Adipocyte (in vitro differentiated cells): ENCODE measurements around the gene DAD1.
"Not testable (repeated sequence)": the region's sequence is repeated elsewhere in the genome, so short reads cannot be mapped to it uniquely, and the experiment has no call there.

Experiments used
- DNase-seq: peaks from one replicate; pipeline ENCODE4 v3.0.0-alpha.2; 2015; ENCODE audit warnings: low read depth
- H3K27me3 ChIP-seq: replicated peaks from 2 replicates; pipeline ENCODE4 v1.7.0; 2013; ENCODE audit warnings: mild to moderate bottlenecking, low read length, moderate library complexity; ENCODE audit not compliant: control insufficient read depth, insufficient read depth
- H3K36me3 ChIP-seq: 2 replicates; pipeline ENCODE4 v1.7.0; 2013; ENCODE audit warnings: low read length, mild to moderate bottlenecking, moderate library complexity; ENCODE audit not compliant: control insufficient read depth, insufficient read depth, severe bottlenecking
- H3K4me1 ChIP-seq: 2 replicates; pipeline ENCODE4 v1.7.0; 2013; ENCODE audit warnings: mild to moderate bottlenecking, low read length, moderate library complexity; ENCODE audit not compliant: control insufficient read depth, insufficient read depth
- H3K4me3 ChIP-seq: 2 replicates; pipeline ENCODE4 v1.7.0; 2013; ENCODE audit warnings: mild to moderate bottlenecking, low read length, moderate library complexity
- H3K9ac ChIP-seq: 2 replicates; pipeline ENCODE4 v1.7.0; 2013; ENCODE audit warnings: mild to moderate bottlenecking, low read length, moderate library complexity
- H3K9me3 ChIP-seq: 2 replicates; pipeline ENCODE4 v1.7.0; 2013; ENCODE audit warnings: mild to moderate bottlenecking, low read length, moderate library complexity; ENCODE audit not compliant: control insufficient read depth

DAD1 gene

GRCh38 chr14:22549324-22549962 lies 39.6 kb downstream of the DAD1 start:
- Histone ChIP-seq H3K27me3 (no peaks in the 10 kb centered on the region), H3K36me3 (no peaks in the 10 kb centered on the region), H3K9ac (no peak overlapping the region), H3K9me3 (no peaks in the 10 kb centered on the region), H3K4me1 (peaks cover 12% of the 10 kb centered on the region), H3K4me3 (no peak overlapping the region)
- DNase-seq = no peak

GRCh38 chr14:22547948-22548750 lies 40.9 kb downstream of the DAD1 start:
- Histone ChIP-seq H3K4me1 (peaks cover 12% of the 10 kb centered on the region), H3K27me3 (no peaks in the 10 kb centered on the region), H3K4me3 (no peak overlapping the region), H3K9ac (no peak overlapping the region), H3K36me3 (no peaks in the 10 kb centered on the region), H3K9me3 (no peaks in the 10 kb centered on the region)
- DNase-seq = no peak

GRCh38 chr14:22547313-22547947 lies 41.6 kb downstream of the DAD1 start:
- no peaks in the 10 kb centered on the region for H3K27me3 ChIP-seq
- H3K36me3 ChIP-seq = no peaks in the 10 kb centered on the region
- DNase-seq = no peak
- no peak overlapping the region for H3K4me3 ChIP-seq
- H3K9me3 ChIP-seq = no peaks in the 10 kb centered on the region
- no peak overlapping the region for H3K9ac ChIP-seq
- H3K4me1 ChIP-seq = peaks cover 12% of the 10 kb centered on the region

GRCh38 chr14:22546722-22547071 lies 42.3 kb downstream of the DAD1 start:
- H3K4me1 ChIP-seq = peaks cover 12% of the 10 kb centered on the region

GRCh38 chr14:22545842-22546721 lies 42.9 kb downstream of the DAD1 start:
- Histone ChIP-seq H3K9me3 (no peaks in the 10 kb centered on the region), H3K4me3 (no peak overlapping the region), H3K4me1 (peaks cover 12% of the 10 kb centered on the region), H3K27me3 (no peaks in the 10 kb centered on the region), H3K36me3 (no peaks in the 10 kb centered on the region), H3K9ac (peak overlapping the region; percentile 52)
- peak; percentile 78 for DNase-seq

More at GRCh38 chr14:22546722-22547071, 42.3 kb downstream of the DAD1 start:
- peak overlapping the region; percentile 52 for H3K9ac ChIP-seq
- no peaks in the 10 kb centered on the region for H3K36me3 ChIP-seq
- no peaks in the 10 kb centered on the region for H3K27me3 ChIP-seq
- no peaks in the 10 kb centered on the region for H3K9me3 ChIP-seq
- H3K4me3 ChIP-seq = no peak overlapping the region
- no peak for DNase-seq

- no peak overlapping the region for H3K9ac ChIP-seq
- H3K27me3 ChIP-seq = no peaks in the 10 kb centered on the region
- DNase-seq = no peak
Observed at GRCh38 chr14:22544881-22545420, 44.1 kb downstream of the DAD1 start.

GRCh38 chr14:22544406-22544805 lies 44.6 kb downstream of the DAD1 start:
- H3K36me3 ChIP-seq = no peaks in the 10 kb centered on the region
- no peak for DNase-seq
- H3K4me3 ChIP-seq = no peak overlapping the region
- no peaks in the 10 kb centered on the region for H3K27me3 ChIP-seq
- H3K9ac ChIP-seq = no peak overlapping the region
- no peaks in the 10 kb centered on the region for H3K9me3 ChIP-seq
- peaks cover 18% of the 10 kb centered on the region for H3K4me1 ChIP-seq

More at GRCh38 chr14:22544881-22545420, 44.1 kb downstream of the DAD1 start:
- Histone ChIP-seq H3K4me1 (peaks cover 18% of the 10 kb centered on the region), H3K4me3 (no peak overlapping the region), H3K36me3 (no peaks in the 10 kb centered on the region), H3K9me3 (no peaks in the 10 kb centered on the region)

DNA sequence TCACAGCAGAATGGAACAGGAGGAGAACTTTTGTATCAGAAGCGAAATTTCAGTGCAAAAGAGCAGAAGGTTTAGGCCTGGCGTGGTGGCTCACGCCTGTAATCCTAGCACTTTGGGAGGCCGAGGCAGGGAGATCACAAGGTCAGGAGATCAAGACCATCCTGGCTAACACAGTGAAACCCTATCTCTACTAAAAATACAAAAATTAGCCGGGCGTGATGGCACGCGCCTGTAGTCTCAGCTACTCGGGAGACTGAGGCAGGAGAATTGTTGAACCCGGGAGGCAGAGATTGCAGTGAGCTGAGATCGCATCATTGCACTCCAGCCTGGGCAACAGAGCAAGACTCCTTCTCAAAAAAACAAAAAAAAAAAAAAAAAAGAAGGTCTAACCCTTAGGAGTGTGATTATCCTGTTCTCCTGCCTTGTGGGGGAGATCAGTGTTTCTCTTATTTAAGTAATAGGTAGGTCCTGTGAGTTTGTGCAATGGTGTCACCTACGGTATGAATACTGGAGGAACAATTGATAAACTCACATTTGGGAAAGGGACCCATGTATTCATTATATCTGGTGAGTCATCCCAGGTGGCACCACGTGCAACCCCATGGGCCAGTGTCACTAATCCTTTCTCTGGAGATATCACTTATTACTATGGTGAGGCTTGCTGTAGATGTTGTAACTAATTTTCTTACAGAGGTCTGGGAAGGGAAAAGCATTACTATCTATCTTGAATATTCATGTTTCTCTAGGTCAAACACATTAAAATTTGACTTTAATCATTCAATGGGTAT lies 45.3 kb downstream of the DAD1 start:
- not testable (repeated sequence) for H3K36me3 ChIP-seq, H3K4me3 ChIP-seq, H3K27me3 ChIP-seq, DNase-seq, H3K9me3 ChIP-seq, H3K9ac ChIP-seq
- peaks cover 18% of the 10 kb centered on the region for H3K4me1 ChIP-seq

GRCh38 chr14:22542360-22542759 lies 46.7 kb downstream of the DAD1 start:
- H3K36me3 ChIP-seq = no peaks in the 10 kb centered on the region
- peaks cover 30% of the 10 kb centered on the region for H3K4me1 ChIP-seq
- no peak for DNase-seq
- H3K27me3 ChIP-seq = no peaks in the 10 kb centered on the region
- H3K9me3 ChIP-seq = no peaks in the 10 kb centered on the region
- no peak overlapping the region for H3K4me3 ChIP-seq
- no peak overlapping the region for H3K9ac ChIP-seq

DNA sequence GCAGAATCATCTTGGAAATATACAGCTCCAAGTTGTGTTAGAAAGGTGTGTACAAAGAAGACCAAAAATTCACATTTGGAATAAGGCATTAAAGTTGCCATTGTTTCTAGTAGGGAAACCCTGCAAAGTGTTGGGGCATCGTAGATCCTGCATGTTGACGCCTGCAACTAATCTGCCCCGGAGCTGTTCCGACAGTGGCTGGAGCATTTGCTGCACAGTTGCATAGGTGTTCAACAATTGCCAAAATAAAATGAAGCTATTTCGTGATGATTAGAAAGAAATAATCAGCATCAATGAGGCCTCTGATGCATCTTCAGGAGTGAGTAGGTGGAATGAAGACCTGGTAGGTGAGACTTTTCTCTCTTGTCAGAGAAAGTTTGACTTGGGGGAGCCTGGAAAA lies 47.3 kb downstream of the DAD1 start:
- Histone ChIP-seq H3K27me3 (no peaks in the 10 kb centered on the region), H3K9me3 (no peaks in the 10 kb centered on the region), H3K36me3 (no peaks in the 10 kb centered on the region), H3K9ac (no peak overlapping the region), H3K4me1 (peaks cover 34% of the 10 kb centered on the region), H3K4me3 (no peak overlapping the region)
- no peak for DNase-seq
